GM10847 (cell line): ENCODE results near the gene SP140.

Experiments
- POLR2A ChIP-seq: IDR thresholded peaks from 2 replicates; pipeline ENCODE4 v1.6.1; 2011; ENCODE audit not compliant: insufficient read length; ENCODE audit errors: extremely low read depth

Gene SP140

DNA sequence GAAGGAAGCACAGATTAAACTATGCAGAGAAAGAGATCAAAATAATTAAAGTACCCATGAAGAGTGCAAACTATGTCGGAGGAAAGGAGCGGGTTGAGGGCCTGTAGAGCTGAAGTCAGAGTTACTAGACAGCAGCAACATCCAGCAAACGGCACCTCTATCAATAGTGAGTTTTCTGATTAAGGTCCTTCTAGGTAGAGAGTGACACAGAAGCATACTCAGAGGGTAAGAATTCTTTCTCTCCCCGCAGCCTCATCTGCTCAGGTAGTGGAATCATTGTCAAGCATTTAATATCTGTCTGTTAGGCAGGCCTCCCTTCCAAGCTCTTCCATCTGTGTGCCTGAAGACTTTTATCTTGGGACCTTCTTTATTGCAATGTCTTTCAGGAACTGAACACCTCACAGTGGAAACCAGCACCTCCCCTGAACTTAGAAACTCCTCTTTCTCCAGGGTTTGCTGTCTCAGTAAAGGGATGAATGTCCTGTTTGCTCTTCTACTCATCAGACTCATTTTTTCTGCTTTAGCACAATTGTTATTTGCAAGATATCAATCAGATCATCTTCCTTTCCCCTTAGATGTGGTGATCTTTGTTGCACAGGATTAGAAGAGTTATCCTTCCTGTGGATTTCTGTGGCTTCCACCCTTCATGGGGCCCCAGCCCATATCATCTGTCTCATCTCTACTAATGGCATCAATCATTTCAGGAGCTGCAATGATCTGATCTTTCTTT lies 28.8 kb downstream of the SP140 start:
- no peak for TF ChIP-seq POLR2A

DNA sequence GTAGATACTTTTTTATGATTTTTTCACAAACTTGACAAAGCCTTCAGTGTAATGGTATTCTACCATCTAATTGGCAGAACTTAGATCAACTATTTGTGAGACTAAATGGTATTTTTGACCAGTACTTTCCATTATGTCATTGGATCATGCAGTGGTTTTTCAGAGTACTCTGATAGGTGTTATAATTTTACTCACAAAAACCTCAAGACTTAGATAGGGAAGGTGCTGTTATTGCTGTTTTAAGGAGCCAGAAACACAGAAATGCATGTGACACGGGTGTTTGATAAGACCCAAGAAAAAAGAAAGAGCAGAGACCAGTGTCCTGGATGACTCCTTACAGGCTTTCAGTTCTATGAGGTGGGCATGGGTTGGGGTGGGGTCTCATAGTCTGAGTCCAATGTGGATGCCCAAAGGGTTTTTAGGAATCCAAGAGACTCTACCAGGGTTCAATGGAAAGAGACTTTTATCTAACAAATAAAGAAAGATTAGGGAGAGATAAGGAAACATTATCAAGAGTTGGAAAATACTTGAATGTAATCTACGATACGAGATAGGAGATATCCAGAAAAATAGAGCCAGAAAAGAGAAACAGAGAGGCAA lies 31.3 kb downstream of the SP140 start:
- no peak for TF ChIP-seq POLR2A

DNA sequence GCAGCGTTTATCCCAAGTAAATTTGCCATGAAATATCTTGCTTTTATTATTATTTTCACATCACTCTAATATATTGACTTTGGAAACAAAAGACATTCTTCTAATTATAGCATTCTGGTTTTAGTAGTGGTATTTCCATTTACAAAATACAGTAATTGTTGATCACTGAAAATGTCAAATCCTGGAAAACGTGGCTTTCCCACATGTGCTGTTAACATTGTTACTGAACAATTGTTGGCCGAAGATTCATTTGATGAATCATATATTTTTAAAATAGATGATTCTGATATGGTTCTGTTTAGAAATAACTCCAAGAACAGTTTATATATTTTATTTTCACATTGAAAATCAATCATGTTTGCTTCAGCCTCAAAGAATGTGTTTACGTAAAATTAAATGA lies 32.9 kb downstream of the SP140 start:
- TF ChIP-seq POLR2A = no peak

DNA sequence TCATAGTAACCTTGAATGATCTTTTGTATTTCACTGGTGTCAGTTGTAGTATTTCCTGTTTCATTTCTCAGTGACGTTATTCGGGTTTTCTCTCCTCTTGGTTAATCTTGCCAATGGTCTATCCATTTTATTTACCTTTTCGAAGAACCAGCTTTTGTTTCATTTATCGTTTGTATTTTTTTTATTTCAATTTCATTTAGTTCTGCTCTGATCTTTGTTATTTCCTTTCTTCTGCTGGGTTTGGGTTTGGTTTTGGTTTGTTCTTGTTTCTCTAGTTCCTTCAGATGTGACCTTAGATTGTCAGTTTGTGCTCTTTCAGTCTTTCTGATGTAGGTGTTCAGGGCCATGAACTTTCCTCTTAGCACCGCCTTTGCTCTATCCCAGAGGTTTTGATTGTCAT lies 36.7 kb downstream of the SP140 start:
- TF ChIP-seq POLR2A = no peak

DNA sequence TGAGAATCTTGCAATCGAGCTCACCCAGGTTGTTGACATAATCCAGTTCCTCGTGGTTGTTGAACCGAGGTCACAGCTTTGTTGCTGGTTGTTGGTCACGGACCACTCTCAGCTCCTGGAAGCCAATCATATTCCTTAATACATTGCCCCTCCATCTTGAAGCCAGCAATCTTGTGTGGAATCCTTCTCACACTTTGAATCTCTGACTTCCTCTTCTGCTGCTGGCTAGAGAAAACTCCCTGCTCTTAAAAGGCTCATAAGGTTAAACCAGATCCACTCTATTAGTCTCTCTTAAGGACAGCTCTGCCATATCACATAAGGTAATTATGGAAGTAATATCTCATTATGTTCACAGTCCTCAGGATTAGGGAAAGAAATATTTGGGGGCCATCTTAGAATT lies 41.1 kb downstream of the SP140 start:
- TF ChIP-seq POLR2A = no peak

DNA sequence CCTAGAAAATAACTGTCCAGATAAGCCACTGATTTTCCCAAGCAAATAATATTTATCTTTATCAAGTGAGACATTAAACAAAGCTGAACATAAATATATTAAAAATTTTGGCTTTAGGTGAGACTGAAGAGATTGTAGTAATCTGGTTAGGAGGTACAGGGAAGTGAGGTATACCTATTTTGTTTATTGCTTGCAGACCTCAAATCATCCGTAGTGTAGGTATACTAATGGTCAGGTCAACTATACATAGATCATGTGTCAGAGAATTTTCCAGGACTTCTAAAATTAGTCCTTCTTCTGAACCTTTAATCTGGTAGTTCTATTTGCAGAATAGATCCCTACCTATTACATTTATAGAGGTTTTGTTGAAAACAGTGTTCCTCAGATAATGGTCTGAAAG lies 41.5 kb downstream of the SP140 start:
- no peak for TF ChIP-seq POLR2A

DNA sequence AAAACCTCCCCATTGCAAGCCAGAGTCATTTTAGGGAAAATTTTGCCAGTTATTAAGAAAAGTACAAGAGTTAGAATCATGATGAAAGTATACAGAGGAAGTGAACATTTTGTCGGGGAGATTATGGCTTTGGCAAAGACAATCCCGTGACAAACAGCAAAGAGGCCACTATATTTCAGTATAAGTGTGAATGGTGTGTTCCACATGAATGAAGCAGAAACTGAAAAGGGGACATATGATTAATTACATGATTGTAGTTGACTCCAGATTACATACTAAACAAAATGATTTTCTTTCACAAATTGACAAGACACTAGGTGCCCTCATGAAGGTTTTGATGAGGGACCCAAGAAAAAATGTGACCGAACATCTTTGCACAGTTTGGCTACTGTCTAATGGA lies 42.0 kb downstream of the SP140 start:
- TF ChIP-seq POLR2A = no peak

DNA sequence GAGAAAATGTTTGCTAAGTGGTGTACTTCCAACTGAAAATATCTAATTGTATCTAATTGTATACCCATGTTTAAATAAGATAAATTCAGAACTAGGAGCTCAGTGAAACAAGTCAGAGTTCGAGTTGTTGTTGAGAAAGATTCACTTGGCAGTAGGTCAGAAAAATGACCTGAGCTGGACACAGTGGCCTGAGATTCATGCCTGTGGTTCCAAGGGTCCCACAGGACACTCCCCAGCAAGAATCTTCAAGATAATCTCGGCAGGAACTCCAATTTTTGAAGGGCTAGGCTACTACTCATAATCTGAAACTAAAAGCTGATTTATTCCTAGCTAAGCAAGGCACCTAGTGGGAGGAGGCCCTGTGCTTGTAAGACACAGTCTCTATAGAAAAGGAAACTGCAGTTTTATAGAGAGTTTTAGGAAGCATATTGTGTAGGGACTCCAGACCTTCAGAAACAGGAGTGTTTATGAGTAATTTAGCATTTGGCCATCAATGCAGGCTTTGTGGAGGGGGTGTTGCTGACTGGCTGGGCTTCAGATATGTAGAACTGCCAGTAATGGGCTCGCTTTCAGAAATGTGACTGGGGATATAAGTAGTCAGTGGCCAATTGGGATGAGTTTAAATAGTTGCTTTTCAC lies 43.2 kb downstream of the SP140 start:
- TF ChIP-seq POLR2A = no peak

DNA sequence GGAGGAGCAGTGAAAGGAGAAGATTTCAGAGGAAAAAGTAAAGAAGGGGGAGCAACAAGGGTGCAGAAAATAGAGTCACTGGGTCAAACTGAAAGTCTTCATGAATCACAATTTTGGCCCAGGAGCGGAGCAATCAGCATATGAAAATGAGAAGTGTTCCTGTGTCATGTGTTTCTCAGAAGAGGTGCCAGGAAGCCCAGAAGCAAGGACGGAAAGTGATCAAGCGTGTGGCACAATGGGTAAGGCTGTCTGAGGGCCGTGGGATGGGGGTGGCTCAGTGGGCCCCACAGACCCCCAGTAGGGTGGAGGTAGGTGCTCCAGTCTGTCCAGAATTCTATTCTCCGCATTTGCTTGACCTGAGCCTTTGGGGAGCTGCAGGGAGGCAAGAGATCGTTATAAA lies 44.2 kb downstream of the SP140 start:
- TF ChIP-seq POLR2A = no peak

DNA sequence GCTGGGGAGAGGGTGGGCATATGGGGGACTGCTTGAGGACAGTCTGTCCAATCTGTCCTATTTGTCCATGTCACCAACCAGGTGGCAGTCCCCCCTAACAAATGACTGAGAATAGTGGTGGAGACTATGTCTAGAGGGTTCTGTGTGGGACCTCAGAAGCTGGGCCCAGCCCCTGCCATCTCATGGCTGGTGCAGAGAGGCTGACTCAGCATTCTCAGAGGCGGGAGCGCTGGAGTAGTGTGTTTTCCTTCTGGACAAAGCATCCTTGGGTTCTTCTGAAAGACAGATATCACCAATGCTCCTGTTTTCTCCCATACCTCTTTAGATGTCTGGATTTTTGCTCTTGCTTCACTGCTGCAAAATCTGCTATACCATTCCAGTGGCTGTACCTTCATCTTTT lies 57.4 kb downstream of the SP140 start:
- TF ChIP-seq POLR2A = no peak

DNA sequence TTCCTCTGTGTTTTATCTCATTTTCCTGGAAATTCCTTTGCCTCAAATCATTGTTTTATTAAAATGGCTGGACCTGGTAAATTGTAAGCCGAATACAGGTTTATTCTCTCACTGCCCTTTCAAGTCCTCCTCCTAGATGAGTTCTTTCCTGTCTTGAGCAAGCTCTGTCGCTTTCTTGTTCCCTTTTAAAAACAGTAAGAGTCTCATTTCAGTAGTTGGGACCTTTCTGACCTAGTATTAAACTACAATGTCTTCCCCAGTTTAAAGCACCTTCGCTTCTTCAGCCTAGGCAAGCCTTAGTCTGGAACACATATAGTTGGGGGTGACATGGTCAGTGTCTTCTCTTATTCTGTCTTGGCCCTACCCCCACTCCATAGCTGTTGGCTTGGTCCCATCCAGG lies 60.5 kb downstream of the SP140 start:
- TF ChIP-seq POLR2A = no peak

DNA sequence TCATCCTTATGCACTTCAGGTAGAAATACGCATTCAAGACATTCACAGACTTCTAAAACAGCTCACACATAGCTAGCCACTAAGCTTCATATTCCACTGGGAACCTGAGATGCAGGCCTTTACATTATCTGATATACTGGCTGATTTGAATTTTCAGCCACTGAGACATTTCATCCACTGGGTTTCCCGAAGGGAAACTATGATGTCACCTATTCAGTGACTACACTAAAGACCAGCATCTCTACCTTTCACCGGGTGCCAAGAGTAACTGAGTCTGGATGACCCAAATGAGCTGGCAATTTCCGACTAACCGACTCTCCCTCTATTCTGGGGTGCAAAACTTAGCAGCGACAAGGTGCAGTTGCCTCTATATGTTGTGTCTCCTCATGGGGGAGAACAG lies 69.7 kb downstream of the SP140 start:
- no peak for TF ChIP-seq POLR2A

DNA sequence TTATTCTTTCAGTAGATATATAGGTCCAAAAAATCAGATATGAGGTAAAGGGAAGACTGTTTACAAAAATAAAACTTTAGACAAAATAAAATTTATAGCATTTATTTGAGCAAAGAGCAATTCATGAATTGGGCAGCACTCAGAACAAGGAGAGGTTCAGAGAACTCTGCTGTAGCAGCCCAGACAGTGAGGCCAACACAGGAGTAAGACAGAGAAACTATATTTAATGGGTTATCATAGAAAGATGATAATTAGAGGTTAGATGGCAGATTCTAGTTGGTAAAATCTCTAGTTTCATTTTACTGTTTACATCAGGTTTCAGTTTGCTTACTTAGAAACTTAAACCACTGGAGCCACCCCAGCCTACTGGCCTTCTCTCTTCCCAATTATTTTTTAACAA lies 71.4 kb downstream of the SP140 start:
- TF ChIP-seq POLR2A = no peak

DNA sequence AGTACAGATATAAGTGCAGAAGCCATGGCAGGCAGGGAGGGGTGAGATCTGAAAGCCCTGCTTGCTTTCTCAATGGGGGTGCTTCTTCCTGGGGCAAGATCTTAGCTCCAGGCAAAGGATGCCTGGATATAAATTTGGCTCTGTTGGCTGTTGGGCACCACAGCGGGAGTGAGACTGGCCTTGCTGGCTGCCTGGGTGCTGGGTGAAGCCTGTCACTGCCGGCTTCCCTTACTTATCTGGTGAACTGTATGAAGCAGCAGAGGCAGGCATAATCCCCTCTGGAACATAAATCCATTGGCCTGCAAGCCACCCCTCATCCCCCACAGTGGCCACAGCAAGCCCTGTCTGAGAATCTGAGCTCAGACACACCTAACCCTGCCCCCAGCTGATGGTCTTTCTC lies 74.1 kb downstream of the SP140 start:
- TF ChIP-seq POLR2A = no peak

DNA sequence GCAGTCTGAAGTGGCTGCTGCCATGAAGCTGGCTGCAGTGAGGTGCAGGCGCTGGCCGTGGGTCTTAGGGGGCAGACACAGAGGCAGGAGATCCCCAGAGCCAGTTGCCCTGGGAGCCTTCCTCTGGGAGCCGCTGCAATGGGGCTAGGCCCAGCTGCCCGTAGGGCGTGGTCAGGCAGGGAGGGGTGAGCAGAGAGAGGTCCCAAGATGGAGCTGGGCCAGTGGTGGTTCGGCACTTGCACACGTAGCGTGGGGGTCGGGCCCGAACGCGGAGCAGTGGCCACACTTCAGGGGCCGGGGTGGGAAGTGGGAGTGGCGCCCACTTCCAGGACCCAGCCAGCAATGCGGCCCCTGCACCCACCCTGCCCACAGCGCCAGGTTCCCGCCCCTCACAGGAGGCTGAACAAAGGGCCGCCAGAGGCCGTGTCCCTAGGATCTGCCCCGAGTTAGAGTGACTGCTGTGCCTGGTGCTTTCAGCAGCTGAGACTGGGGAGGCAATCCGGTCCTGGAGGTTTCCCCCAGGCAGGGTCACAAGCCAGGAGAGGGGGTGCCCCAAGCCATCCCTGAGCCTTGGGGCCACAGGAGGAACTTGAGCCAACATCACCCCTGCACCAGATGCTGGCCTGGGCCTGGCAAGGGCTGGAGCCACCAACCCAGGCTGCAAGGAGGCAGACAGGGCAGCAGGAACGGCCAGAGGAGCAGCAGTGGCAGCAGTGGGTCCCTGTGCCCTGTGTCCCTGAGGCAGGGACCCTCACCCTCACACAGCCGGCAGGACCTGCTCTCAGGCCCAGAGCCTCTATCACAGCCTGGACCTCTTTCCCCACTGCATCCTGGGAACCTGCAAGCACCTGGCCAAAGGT lies 80.1 kb downstream of the SP140 start:
- no peak for TF ChIP-seq POLR2A

DNA sequence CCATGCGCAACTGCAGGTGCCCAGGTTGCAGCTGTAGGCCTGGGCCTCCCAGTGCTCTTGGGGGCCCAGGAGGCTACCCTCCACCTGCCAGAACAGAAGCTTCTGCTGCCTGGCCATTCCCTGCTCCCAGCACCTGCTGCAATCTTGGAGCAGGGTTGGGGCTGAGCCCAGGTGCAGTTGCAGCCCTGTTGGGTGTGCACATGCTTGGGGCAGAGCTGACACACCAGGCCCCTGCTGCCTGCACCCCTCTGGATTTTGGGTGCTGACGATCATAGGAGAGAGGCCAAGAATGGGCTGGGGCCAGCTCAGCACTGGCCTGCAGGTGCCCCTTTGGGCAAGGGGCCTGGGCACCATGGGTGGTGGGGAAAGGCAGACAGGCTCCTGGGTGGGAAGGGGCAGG lies 80.9 kb downstream of the SP140 start:
- no peak for TF ChIP-seq POLR2A
